Measurements from ENCODE around the gene RORC. TPM values are rescaled to one million over a fixed set of nuclear protein-coding genes. Genes with fewer than 3 reads are reported as not detected.

Gene RORC
- polyA plus RNA-seq, 3 donors = 0.03 TPM; not detected in 2

- WGBS (ENCODE audit: insufficient coverage) = under 1% methylated on average over 62 of the region's 68 CpGs
- Mint-ChIP-seq H3K27me3 (ENCODE audit: low read depth in 3 of 3) (no peaks in the 10 kb centered on the region), H3K4me3 (peak within 1 kb of the TSS; percentile 89 to 97), H3K9me3 (peaks cover 0 to 2% (median 0%) of the 10 kb centered on the region in 7 donors), H3K4me1 (peaks cover 23% of the 10 kb centered on the region), H3K36me3 (peaks cover 32 to 38% of the 10 kb centered on the region in 2 donors), H3K27ac (peak within 1 kb of the TSS; percentile 74 to 88 (median 85))
- TF ChIP-seq CTCF (IDR thresholded peaks at IDR 0.05) = no peak
- DNase-seq = peak; percentile 38 to 51 (median 41)
- peak within 1 kb of the TSS; percentile 50 to 76 for H3K27ac ChIP-seq (ENCODE audit: low read depth in 1 of 2, low read length in 2 of 2)
- no peaks in the 10 kb centered on the region for H4K20me1 ChIP-seq (ENCODE audit: insufficient read depth, low read length)
- peak within 1 kb of the TSS; percentile 79 for H3K9ac ChIP-seq (ENCODE audit: insufficient read depth, low read length, poor library complexity, severe bottlenecking)
- intact Hi-C loops (cut with micrococcal nuclease) = no loop called here
- peak within 1 kb of the TSS; percentile 97 for H2AFZ ChIP-seq (ENCODE audit: insufficient read depth, low read depth, low read length, poor library complexity, severe bottlenecking)
- peaks cover 23 to 37% of the 10 kb centered on the region in 2 donors for H3K36me3 ChIP-seq (replicated peaks in 1 of 2; ENCODE audit: control insufficient read depth in 1 of 2, insufficient read depth in 2 of 2, low read length in 2 of 2)
- no peaks in the 10 kb centered on the region for H3K79me2 ChIP-seq (ENCODE audit: insufficient read depth, low read length)
- peak within 1 kb of the TSS; percentile 78 to 91 (median 80) for H3K4me3 ChIP-seq (replicated peaks in 1 of 3; ENCODE audit: low read depth in 2 of 3, low read length in 3 of 3)
- no peaks in the 10 kb centered on the region for H3K27me3 ChIP-seq (ENCODE audit: control insufficient read depth in 2 of 2, insufficient read depth in 2 of 2, low read length in 2 of 2)
- peak within 1 kb of the TSS; percentile 96 for H3K4me2 ChIP-seq (replicated peaks; ENCODE audit: extremely low read depth, low read length, poor library complexity, severe bottlenecking)
- H3K9me3 ChIP-seq (replicated peaks in 1 of 2; ENCODE audit: control insufficient read depth in 1 of 2, insufficient read depth in 1 of 2, low read length in 2 of 2) = no peaks in the 10 kb centered on the region
- H3K4me1 ChIP-seq (ENCODE audit: control insufficient read depth in 1 of 2, insufficient read depth in 2 of 2, low read length in 2 of 2) = peaks cover 18 to 24% of the 10 kb centered on the region in 2 donors
Observed at GRCh38 chr1:151762941-151763921, 68.4 kb downstream of the RORC start, which contains the start of gene MRPL9. MRPL9 (minus strand) TSS chr1:151763496; CDS start chr1:151763479, 17 bp downstream.

- Histone ChIP-seq H3K4me1 (ENCODE audit: control insufficient read depth in 1 of 2, insufficient read depth in 2 of 2, low read length in 2 of 2) (peaks cover 17 to 20% of the 10 kb centered on the region in 2 donors), H3K36me3 (replicated peaks in 1 of 2; ENCODE audit: control insufficient read depth in 1 of 2, insufficient read depth in 2 of 2, low read length in 2 of 2) (peaks cover 23 to 45% of the 10 kb centered on the region in 2 donors), H3K4me2 (replicated peaks; ENCODE audit: extremely low read depth, low read length, poor library complexity, severe bottlenecking) (no peak overlapping the region), H3K9ac (ENCODE audit: insufficient read depth, low read length, poor library complexity, severe bottlenecking) (no peak overlapping the region), H3K79me2 (ENCODE audit: insufficient read depth, low read length) (no peaks in the 10 kb centered on the region), H2AFZ (ENCODE audit: insufficient read depth, low read depth, low read length, poor library complexity, severe bottlenecking) (no peak overlapping the region), H4K20me1 (ENCODE audit: insufficient read depth, low read length) (no peaks in the 10 kb centered on the region), H3K27ac (ENCODE audit: low read depth in 1 of 2, low read length in 2 of 2) (no peak overlapping the region), H3K27me3 (ENCODE audit: control insufficient read depth in 2 of 2, insufficient read depth in 2 of 2, low read length in 2 of 2) (no peaks in the 10 kb centered on the region), H3K9me3 (replicated peaks in 1 of 2; ENCODE audit: control insufficient read depth in 1 of 2, insufficient read depth in 1 of 2, low read length in 2 of 2) (no peaks in the 10 kb centered on the region), H3K4me3 (replicated peaks in 1 of 3; ENCODE audit: low read depth in 2 of 3, low read length in 3 of 3) (no peak overlapping the region)
- peaks cover 26% of the 10 kb centered on the region for H3K4me1 Mint-ChIP-seq
- no peak for TF ChIP-seq CTCF (IDR thresholded peaks at IDR 0.05)
- 100% methylated on average over 3 of the region's 7 CpGs for WGBS (ENCODE audit: insufficient coverage)
- peaks cover 0 to 2% (median 0%) of the 10 kb centered on the region in 7 donors for H3K9me3 Mint-ChIP-seq
- intact Hi-C loops (cut with micrococcal nuclease) = no loop called here
- H3K36me3 Mint-ChIP-seq = peaks cover 37 to 48% of the 10 kb centered on the region in 2 donors
- no peak overlapping the region for H3K4me3 Mint-ChIP-seq
- H3K27me3 Mint-ChIP-seq (ENCODE audit: low read depth in 3 of 3) = no peaks in the 10 kb centered on the region
- H3K27ac Mint-ChIP-seq = no peak overlapping the region
- no peak for DNase-seq
Observed at GRCh38 chr1:151760597-151761385, 70.8 kb downstream of the RORC start.
